Fibroblast of the aortic adventitia (primary cell): ENCODE data around the gene CFAP107. TPM values are rescaled to one million over a fixed set of nuclear protein-coding genes. Genes with fewer than 3 reads are reported as not detected.

ENCODE experiments used
- DNase-seq: peaks from one replicate; pipeline ENCODE4 v3.0.0-alpha.2; 2010; ENCODE audit warnings: low read depth
- H3K4me3 ChIP-seq: 2 replicates; pipeline ENCODE4 v1.5.1; 2011; ENCODE audit warnings: low read depth, mild to moderate bottlenecking, control low read depth, low read length, moderate library complexity
- total RNA-seq: library from RNA; depleted of rRNA; stranded (reverse); fragments of >200 nt; gene quantifications from 2 replicates; pipeline ENCODE4 v1.2.3, GENCODE V29; 2012; ENCODE audit warnings: low replicate concordance
- TF ChIP-seq, protein P1 (sequence below): IDR thresholded peaks from 2 replicates; pipeline ENCODE4 v1.5.1; 2011; ENCODE audit warnings: mild to moderate bottlenecking, low read length, control low read depth, inconsistent platforms; ENCODE audit not compliant: insufficient read depth

CFAP107 gene
- total RNA-seq, 1 donor, result not detected

DNA sequence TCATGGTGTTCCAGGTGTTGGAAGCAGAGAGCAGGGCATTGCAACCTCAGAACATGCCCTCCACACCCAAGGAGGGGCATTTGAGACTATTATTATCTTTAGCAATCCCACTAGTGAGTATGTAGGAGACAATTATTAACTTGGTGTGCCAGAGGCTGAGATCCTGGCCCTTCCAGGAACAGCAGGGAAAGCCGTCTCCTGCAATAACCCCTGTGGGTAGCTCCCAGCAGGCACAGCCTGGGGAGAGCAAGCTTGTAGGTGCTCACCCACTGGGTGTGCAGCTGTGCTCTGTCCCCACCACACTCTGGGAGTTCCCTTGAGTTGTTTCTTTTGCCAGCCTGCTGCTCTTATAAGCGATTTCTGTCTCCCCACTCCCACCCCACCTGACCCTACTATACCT is 10.3 kb downstream of the CFAP107 start:
- TF ChIP-seq, protein P1, sequence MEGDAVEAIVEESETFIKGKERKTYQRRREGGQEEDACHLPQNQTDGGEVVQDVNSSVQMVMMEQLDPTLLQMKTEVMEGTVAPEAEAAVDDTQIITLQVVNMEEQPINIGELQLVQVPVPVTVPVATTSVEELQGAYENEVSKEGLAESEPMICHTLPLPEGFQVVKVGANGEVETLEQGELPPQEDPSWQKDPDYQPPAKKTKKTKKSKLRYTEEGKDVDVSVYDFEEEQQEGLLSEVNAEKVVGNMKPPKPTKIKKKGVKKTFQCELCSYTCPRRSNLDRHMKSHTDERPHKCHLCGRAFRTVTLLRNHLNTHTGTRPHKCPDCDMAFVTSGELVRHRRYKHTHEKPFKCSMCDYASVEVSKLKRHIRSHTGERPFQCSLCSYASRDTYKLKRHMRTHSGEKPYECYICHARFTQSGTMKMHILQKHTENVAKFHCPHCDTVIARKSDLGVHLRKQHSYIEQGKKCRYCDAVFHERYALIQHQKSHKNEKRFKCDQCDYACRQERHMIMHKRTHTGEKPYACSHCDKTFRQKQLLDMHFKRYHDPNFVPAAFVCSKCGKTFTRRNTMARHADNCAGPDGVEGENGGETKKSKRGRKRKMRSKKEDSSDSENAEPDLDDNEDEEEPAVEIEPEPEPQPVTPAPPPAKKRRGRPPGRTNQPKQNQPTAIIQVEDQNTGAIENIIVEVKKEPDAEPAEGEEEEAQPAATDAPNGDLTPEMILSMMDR, result no peak
- DNase-seq, result no peak
- no peak overlapping the region for H3K4me3 ChIP-seq

DNA sequence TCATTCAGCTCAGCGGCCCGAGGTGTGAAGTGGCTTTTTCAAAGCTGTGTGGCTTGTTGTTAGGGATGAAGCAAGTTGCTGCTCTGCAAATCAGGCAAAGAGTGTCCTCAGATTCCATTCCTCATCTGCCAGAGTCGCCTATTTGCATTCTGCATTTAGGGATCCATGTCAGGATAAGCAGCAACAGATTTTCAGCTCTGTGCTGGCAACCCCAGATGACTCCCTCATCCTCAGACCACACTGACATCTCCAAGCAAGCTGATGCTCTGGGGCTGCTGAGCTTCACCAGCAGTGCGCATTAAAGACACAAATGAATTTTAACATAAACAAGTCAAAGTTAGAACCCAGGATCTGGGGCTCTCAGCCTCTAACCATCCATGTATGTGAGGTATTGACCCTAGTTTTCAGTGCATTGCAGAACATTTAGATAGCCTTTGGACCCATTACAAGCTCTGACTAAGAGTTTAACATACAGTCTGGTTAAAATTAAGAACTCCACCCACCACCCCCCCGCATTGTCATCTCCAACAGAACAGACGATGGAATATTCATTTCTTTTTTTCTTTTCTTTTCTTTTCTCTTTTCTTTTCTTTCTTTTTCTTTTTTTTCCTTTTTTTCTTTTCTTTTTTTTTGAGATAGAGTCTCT is 10.9 kb downstream of the CFAP107 start:
- TF ChIP-seq, protein P1, result no peak
- H3K4me3 ChIP-seq, result no peak overlapping the region
- DNase-seq, result no peak

DNA sequence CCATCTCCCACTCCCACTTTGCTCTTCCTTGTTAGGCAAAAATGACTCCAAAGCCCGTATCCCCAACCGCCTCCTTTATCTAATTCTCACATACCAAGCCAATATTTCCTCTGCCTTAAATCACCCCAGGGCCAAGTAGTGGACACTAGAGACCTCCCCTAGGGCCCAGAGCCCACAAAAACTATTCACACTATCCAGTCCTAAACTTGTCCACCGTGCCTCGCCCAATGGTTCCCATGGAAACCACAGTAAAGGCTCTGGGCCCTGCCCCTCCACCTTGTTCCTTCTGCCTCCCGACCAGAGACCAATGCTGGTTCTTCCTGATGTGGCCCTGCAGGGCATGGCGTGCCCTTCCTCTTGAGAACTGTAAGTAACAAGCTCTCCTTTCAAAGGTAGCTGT is 11.8 kb downstream of the CFAP107 start:
- TF ChIP-seq, protein P1, result no peak
- H3K4me3 ChIP-seq, result no peak overlapping the region
- DNase-seq, result no peak

DNA sequence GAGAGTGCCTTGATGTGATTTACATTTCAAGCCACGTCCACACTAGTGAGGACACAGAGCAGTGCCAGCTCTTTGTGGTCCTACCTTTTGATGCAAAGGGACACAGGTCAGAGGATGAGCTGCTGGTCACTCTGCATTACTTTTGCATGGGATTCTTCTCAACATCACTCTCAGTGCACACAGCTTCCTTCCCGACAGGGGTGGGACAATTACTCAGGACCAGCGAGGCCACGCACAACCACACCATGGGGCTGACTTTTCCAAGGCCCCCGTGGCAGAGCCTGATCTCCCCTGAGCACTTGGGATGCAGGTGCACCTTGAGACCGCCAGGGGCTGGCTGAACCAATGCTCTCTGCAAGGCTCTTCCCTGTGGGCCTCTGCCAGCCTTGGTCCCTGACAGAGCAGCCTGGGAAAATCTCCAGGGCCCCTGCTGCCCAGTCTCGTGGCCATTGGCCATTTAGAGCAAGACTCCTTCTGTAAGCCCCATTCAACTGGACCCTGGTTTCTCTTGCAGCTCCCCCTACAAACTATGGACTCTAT is 14.3 kb downstream of the CFAP107 start:
- DNase-seq, result no peak
- no peak overlapping the region for H3K4me3 ChIP-seq
- TF ChIP-seq, protein P1, result no peak

DNA sequence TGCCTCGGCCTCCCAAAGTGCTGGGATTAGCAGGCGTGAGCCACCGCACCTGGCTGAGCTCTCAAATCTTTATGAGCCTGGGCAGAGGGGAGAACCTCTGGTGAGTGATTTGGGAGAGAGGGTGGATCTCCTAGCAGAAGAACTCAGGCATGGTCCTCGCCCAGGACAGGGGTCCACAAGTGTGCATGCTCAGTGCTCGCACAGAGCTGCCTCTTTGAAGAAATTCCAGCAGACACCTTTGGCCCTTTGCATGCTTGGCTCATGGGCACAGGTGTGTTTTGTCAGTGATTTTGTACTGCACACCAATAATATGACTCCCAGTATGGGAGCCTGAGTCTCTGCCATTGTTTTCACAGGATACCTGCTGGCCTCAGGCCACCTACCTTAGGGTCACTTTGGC is 15.8 kb downstream of the CFAP107 start:
- TF ChIP-seq, protein P1, result no peak
- H3K4me3 ChIP-seq, result no peak overlapping the region
- no peak for DNase-seq

DNA sequence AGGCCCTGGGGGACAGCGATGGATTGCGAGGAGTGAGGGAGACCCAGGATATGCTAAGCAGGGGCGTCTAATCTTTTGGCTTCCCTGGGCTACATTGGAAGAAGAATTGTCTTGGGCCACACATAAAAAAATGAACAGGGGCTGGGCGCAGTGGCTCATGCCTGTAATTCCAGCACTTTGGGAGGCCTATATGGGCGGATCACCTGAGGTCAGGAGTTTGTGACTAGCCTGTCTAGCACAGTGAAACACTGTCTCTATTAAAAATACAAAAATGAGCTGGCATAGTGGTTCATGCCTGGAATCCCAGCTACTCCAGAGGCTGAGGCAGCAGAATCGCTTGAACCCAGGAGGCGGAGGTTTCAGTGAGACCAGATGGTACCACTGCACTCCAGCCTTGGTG is 16.8 kb downstream of the CFAP107 start:
- DNase-seq, result no peak
- TF ChIP-seq, protein P1, result no peak
- H3K4me3 ChIP-seq, result no peak overlapping the region

DNA sequence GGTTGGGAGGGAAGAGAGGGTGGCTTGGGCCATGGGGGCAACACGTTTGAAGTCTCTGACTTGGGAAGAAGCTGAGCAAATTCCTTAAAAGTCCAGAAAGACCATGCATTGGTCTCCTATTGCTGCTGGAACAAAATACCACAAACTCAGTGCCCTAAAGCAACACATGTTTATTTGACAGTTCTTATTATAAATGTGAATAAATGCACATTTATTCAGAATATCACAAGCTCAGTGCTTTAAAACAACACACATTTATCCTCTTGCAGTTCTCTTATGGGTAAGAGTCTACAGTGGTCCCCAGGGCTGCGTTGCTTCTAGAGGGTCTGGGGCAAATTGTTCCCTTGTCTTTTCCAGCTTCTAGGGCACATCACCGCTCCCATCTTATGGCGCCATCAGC is 17.5 kb downstream of the CFAP107 start:
- DNase-seq, result no peak
- TF ChIP-seq, protein P1, result no peak
- H3K4me3 ChIP-seq, result no peak overlapping the region
